GM12878 (cell line): Measurements from ENCODE around the gene SON. TPM values are rescaled to one million over a fixed set of nuclear protein-coding genes. Genes with fewer than 3 reads are reported as not detected.

ENCODE experiments used
- ATAC-seq: fragments of 200-7000 bp; cut with Tn5 transposase; 3 replicates; pipeline ENCODE4 v1.9.1; 2020; ENCODE audit warnings: mild to moderate bottlenecking, moderate library complexity
- BruUV-seq: library from RNA; stranded (reverse); fragments of 400-500 nt; replicated peaks from 2 replicates; lab custom pipeline; 2021; lab: Mats Ljungman, UMichigan
- CTCF ChIA-PET: fragments of 300-600 bp; sonication (Branson Sonifier 250); formaldehyde crosslinking; extraction: SDS; loops from one replicate; lab custom pipeline; 2021; ENCODE audit warnings: inconsistent platforms; lab: Yijun Ruan, JAX
- POLR2A ChIA-PET: fragments of 350-600 bp; formaldehyde crosslinking; extraction: SDS; loops from one replicate; lab custom pipeline; 2021; ENCODE audit warnings: inconsistent platforms; lab: Charles Lee
- RAD21 ChIA-PET: fragments of 300-600 bp; sonication (Branson Sonifier 250); formaldehyde crosslinking; loops from one replicate; lab custom pipeline; 2023; ENCODE audit warnings: antibody characterized with exemption; ENCODE audit not compliant: unreplicated experiment; lab: Charles Lee
- SMC1A ChIA-PET: fragments of 300-600 bp; sonication (Branson Sonifier 250); formaldehyde crosslinking; loops from one replicate; lab custom pipeline; 2023; ENCODE audit not compliant: unreplicated experiment, uncharacterized antibody; lab: Charles Lee
- DNase-seq: peaks from one replicate; pipeline ENCODE4 v3.0.0-alpha.2; 2011; ENCODE audit warnings: low read depth, low spot score
- FAIRE-seq: peaks from 3 replicates; lab custom pipeline; 2011; peaks lifted over from hg19 to GRCh38; lab: Jason Lieb, UNC
- H2AFZ ChIP-seq: 2 replicates; pipeline ENCODE4 v1.6.0; 2011; ENCODE audit warnings: low read depth, low read length, control low read depth; ENCODE audit not compliant: control insufficient read depth
- H3K27ac ChIP-seq: 2 replicates; pipeline ENCODE4 v1.5.1; 2011; ENCODE audit warnings: control low read depth; ENCODE audit not compliant: control insufficient read depth, insufficient read depth
- H3K27me3 ChIP-seq, 2 experiments: replicated peaks in 1 of 2; 2 replicates each; pipeline versions ENCODE4 v1.6.0 to v1.6.1; 2011; ENCODE audit warnings: low read length in 1 of 2; ENCODE audit not compliant: control insufficient read depth in 2 of 2, insufficient read depth in 2 of 2
- H3K36me3 ChIP-seq, 2 experiments: 2 replicates each; pipeline ENCODE4 v1.5.1; 2011; ENCODE audit warnings: low read length in 1 of 2; ENCODE audit not compliant: control insufficient read depth in 2 of 2, insufficient read depth in 2 of 2
- H3K4me1 ChIP-seq: 2 replicates; pipeline ENCODE4 v1.6.1; 2011; ENCODE audit warnings: mild to moderate bottlenecking, low read length, moderate library complexity, mixed read lengths; ENCODE audit not compliant: control insufficient read depth, insufficient read depth
- H3K4me2 ChIP-seq: 2 replicates; pipeline ENCODE4 v1.6.0; 2011; ENCODE audit warnings: control low read depth; ENCODE audit not compliant: control insufficient read depth, insufficient read depth
- H3K4me3 ChIP-seq: fragments of 200-600 bp; sonication (generic); 2 replicates; pipeline ENCODE4 v1.5.1; 2016
- H3K79me2 ChIP-seq: 2 replicates; pipeline ENCODE4 v1.6.0; 2011; ENCODE audit warnings: low read length; ENCODE audit not compliant: control insufficient read depth, insufficient read depth
- H3K9ac ChIP-seq: 2 replicates; pipeline ENCODE4 v1.8.0; 2011; ENCODE audit warnings: low read length, control low read depth, mixed read lengths; ENCODE audit not compliant: control insufficient read depth, insufficient read depth
- H3K9me3 ChIP-seq: replicated peaks from 3 replicates; pipeline ENCODE4 v1.5.1; 2011; ENCODE audit warnings: mild to moderate bottlenecking, low read length; ENCODE audit not compliant: control insufficient read depth, insufficient read depth
- H4K20me1 ChIP-seq: 2 replicates; pipeline ENCODE4 v1.6.0; 2011; ENCODE audit not compliant: control insufficient read depth, insufficient read depth
- FOXK2 ChIP-seq: fragments of 450-650 bp; IDR thresholded peaks from 2 replicates; pipeline ENCODE4 v1.6.1; 2017; ENCODE audit warnings: mild to moderate bottlenecking, moderate library complexity
- NFYB ChIP-seq: IDR thresholded peaks from 2 replicates; pipeline ENCODE4 v1.6.1; 2011; ENCODE audit warnings: low read depth, mild to moderate bottlenecking, low read length, improper control_type of control experiment, moderate library complexity; ENCODE audit not compliant: insufficient read depth
- REST ChIP-seq: IDR thresholded peaks from 2 replicates; pipeline ENCODE4 v1.6.1; 2012; ENCODE audit warnings: mild to moderate bottlenecking, low read depth, low read length
- SUZ12 ChIP-seq: fragments of 200-600 bp; sonication (generic); IDR thresholded peaks from one replicate; pipeline ENCODE4 v1.6.1; 2018; ENCODE audit warnings: antibody characterized with exemption, mild to moderate bottlenecking; ENCODE audit not compliant: unreplicated experiment
- TARDBP ChIP-seq: IDR thresholded peaks from 2 replicates; pipeline ENCODE4 v1.6.1; 2016; ENCODE audit warnings: borderline replicate concordance
- ZBTB11 ChIP-seq: fragments of 450-650 bp; formaldehyde crosslinking; IDR thresholded peaks from 2 replicates; pipeline ENCODE4 v1.5.0; 2022; ENCODE audit warnings: mild to moderate bottlenecking, missing genetic modification characterization
- WGBS: methylation state at CpG from one replicate; pipeline ENCODE4 v1.1.6; 2016; ENCODE audit warnings: low lambda C conversion rate; ENCODE audit not compliant: insufficient replicate concordance, insufficient coverage; ENCODE audit errors: missing lambda C conversion rate; 5-methylcytosine and 5-hydroxymethylcytosine counted together
- in situ Hi-C: fragments of 300-500 bp; cut with MboI; formaldehyde crosslinking; loops from 9 replicates; pipeline ENCODE4 v1.14.3; 2018; ENCODE audit warnings: mixed read lengths
- intact Hi-C: fragments of 100-400 bp; cut with micrococcal nuclease; formaldehyde crosslinking; loops from one replicate; pipeline ENCODE4 v1.14.2; 2022; ENCODE audit not compliant: unreplicated experiment
- polyA plus RNA-seq, 11 experiments: library from polyadenylated mRNA; depleted of rRNA in 4 of 11; unstranded in 6 of 11; stranded (reverse) in 5 of 11; fragments of >200 nt; fragmentation: Nextera tagmentation in 4 of 11; fragmentation: Illumina TruSeq in 1 of 11; extraction: Ambion mirVana in 4 of 11; extraction: Trizol in 1 of 11; gene quantifications; 1 replicate in 1 of 11; 2 replicates in 10 of 11; pipeline versions ENCODE4 v1.2.1 to v1.2.3, GENCODE V29; 2011 to 2016; ENCODE audit warnings: inconsistent platforms in 2 of 11, missing spikeins in 2 of 11, low read depth in 1 of 11
- total RNA-seq, 4 experiments: library from RNA; depleted of rRNA in 3 of 4; stranded (reverse); fragments of >200 nt in 3 of 4; fragmentation: Illumina TruSeq in 1 of 4; extraction: Trizol in 1 of 4; gene quantifications; 2 replicates each; pipeline versions ENCODE4 v1.2.1 to v1.2.3, GENCODE V29; 2013 to 2021

The SON gene
- total and polyA plus RNA-seq, 10 of the 15 experiments (the other 5 are each of a cell fraction or from before 2014, with no cell fraction given) = 95.7 to 788 (median 251) TPM

GRCh38 chr21:33598051-33598450 is 55.2 kb downstream of the SON start:
- ChIA-PET RAD21 (interaction anchor here (1.0 kb wide), 1 partner anchor 607 kb away, joined by 3 read pairs; no protein-coding TSS in a partner anchor), POLR2A (interaction anchor here (0.8 to 1.1 kb wide), 2 partner anchors 10 to 11 kb away, joined by 3 read pairs; partner anchors contain the start of gene DONSON), CTCF (no interaction called here), SMC1A (interaction anchor here (0.7 kb wide), 1 partner anchor 184 kb away, joined by 3 read pairs; no protein-coding TSS in a partner anchor)
- H3K9ac ChIP-seq = no peak overlapping the region
- no peaks in the 10 kb centered on the region for H3K79me2 ChIP-seq
- 58% methylated on average over 1 of the region's 1 CpG for WGBS
- no peaks in the 10 kb centered on the region for H4K20me1 ChIP-seq
- H3K4me3 ChIP-seq = no peak overlapping the region
- TF ChIP-seq ZBTB11 (CRISPR knock-in tag) = no peak
- TF ChIP-seq SUZ12 = no peak
- no peak for TF ChIP-seq NFYB
- TF ChIP-seq TARDBP = no peak
- TF ChIP-seq FOXK2 = no peak
- TF ChIP-seq REST = no peak
- no peak overlapping the region for H3K27ac ChIP-seq
- no TSS peak for BruUV-seq
- intact Hi-C loops = no loop called here
- no peak for FAIRE-seq
- no peaks in the 10 kb centered on the region for H3K27me3 ChIP-seq
- ATAC-seq = no peak
- in situ Hi-C loops = no loop called here
- DNase-seq = no peak
- H3K36me3 ChIP-seq = peaks cover 0 to 26% of the 10 kb centered on the region in 2 experiments; a peak in 3 of 4 replicates
- no peaks in the 10 kb centered on the region for H3K9me3 ChIP-seq
- H2AFZ ChIP-seq = no peak overlapping the region
- H3K4me1 ChIP-seq = no peaks in the 10 kb centered on the region
- no peak overlapping the region for H3K4me2 ChIP-seq
